H9 (cell line): ENCODE measurements around the gene NFKBIZ. TPM values are rescaled to one million over a fixed set of nuclear protein-coding genes. Genes with fewer than 3 reads are reported as not detected.

Experiments
- total RNA-seq: library from RNA; stranded (reverse); gene quantifications from 2 replicates; pipeline ENCODE4 v1.2.1, GENCODE V29; 2021

Gene NFKBIZ
- total RNA-seq, 1 experiment from 2014 or later: 11.1 TPM

Other genes with a start within 250 kb of the NFKBIZ start
- gene ZBTB11, start 172.4 kb upstream of the NFKBIZ start, total RNA-seq: 14.8 and 15.8 TPM in 2 replicates
- gene RPL24, start 162.8 kb upstream of the NFKBIZ start, total RNA-seq: 1,904 and 1,919 TPM in 2 replicates
- 12.4 and 13.9 TPM in 2 replicates for gene CEP97, start 124.9 kb upstream of the NFKBIZ start, total RNA-seq
- 15.9 and 16.6 TPM in 2 replicates for gene NXPE3, start 70.3 kb upstream of the NFKBIZ start, total RNA-seq